HG03558 (cell line): ENCODE measurements around the gene SCN4A.
"Not testable (repeated sequence)": the region's sequence is repeated elsewhere in the genome, so short reads cannot be mapped to it uniquely, and the experiment has no call there.

Experiments
- ATAC-seq: cut with Tn5 transposase; IDR thresholded peaks from one replicate; pipeline ENCODE4 v1.9.1; 2021; ENCODE audit warnings: moderate number of reproducible peaks; ENCODE audit not compliant: unreplicated experiment; ENCODE audit errors: extremely low read depth

SCN4A gene

DNA sequence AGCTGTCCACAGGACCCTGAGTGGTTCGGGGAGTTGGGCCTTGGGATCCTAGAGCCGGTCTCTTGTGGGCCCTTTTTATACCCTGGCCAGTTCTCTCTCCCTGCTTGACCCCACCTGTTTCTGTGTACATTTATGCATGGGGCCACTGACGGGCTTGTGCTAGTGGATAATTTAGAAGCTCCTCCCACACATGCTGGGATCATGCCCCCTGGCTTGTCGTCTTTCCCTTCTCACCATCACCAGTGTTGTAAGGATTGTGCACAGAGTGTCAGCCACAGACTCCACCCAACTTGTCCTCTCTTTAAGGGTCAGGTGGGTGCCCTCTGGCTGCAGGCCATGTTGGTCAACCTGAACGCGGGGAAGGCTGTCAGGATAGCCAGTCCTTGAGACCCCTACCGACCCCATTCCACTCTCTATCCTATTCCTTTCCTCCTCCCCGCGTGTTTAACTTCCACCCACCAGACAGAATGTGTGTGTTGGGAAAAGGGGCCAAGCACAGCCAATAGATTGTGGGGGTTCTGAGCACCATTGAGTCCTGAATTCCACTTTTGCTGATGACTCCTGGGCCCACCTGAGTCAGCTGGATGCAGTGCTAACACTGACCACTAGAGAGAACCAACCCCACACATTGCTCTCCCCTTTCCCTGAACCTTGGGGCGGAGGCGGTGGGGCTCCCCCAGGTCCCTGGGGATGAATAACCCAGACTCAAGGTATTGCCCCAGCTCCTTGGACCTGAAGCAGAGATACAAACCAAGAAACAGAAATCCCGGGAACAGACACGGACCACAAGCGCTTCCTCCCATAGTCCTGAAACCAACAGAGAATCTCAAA, 76.0 kb downstream of the SCN4A start, which contains the start of gene CSH1:
CSH1 (minus strand) TSS at position 51 of the 831 bp plus-strand sequence. CDS start 63 bp downstream, outside the sequence.
- ATAC-seq, result not testable (repeated sequence)

DNA sequence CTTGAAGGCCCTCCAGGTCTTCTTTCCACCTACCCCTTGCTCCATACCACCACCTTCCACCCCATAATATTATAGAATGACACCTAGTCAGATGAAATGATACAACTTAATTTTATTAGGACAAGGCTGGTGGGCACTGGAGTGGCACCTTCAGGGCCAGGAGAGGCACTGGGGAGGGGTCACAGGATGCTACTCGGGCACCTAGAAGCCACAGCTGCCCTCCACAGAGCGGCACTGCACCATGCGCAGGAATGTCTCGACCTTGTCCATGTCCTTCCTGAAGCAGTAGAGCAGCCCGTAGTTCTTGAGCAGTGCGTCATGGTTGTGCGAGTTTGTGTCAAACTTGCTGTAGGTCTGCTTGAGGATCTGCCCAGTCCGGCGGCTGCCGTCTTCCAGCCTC, 77.9 kb downstream of the SCN4A start:
- ATAC-seq, result not testable (repeated sequence)

DNA sequence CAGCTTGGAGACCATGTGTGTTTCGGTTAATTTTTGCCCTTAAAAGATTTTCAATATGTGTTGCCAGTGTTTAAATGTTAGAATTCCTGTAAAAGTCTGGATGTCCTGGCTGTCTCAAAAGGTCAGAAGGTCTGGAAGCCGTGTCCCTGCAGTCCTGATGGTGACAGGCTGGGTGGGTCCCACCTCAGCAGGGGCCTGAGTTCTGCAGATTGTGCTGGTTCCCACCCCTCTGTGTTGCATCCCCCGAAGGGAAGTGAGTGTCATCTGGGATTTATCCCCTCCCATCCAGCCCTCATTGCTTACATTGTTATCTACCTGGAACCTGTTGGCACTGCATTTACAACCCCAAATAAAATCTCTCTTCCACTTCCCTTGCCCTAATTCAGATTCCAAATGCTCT, 78.7 kb downstream of the SCN4A start:
- not testable (repeated sequence) for ATAC-seq

DNA sequence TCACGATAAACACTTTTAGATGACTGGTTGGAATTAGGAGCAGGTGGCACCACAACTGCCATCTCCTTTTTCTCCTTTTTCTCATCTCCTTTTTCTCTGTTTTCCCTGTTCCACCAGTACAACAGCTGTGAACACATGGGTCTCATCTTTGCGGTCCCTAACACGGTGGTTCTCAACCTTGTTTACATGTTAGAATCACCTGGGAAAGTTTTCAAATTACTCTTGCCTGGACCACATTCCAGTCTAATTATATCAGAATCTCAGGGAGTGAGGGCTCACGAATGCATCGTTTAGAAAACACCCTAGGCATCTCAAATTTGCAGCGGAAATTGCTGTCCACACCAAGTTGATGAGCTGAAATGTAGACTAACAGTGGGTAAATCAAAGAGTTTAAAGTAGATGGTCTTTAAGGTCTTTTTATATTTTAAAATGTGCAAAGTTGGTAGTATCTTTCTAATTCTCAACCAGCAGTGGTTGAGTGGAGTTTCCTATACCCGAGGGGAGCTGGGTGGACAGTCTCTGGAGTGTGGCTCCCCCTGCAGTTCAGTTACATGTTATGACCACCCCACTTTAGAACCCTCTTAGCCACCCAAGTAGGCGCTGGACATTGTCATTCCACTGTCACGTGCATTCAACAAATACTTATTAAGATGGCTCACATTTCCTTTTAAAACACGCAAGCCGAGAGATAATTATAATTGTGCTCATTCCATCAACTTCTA, 80.2 kb downstream of the SCN4A start:
- not testable (repeated sequence) for ATAC-seq

DNA sequence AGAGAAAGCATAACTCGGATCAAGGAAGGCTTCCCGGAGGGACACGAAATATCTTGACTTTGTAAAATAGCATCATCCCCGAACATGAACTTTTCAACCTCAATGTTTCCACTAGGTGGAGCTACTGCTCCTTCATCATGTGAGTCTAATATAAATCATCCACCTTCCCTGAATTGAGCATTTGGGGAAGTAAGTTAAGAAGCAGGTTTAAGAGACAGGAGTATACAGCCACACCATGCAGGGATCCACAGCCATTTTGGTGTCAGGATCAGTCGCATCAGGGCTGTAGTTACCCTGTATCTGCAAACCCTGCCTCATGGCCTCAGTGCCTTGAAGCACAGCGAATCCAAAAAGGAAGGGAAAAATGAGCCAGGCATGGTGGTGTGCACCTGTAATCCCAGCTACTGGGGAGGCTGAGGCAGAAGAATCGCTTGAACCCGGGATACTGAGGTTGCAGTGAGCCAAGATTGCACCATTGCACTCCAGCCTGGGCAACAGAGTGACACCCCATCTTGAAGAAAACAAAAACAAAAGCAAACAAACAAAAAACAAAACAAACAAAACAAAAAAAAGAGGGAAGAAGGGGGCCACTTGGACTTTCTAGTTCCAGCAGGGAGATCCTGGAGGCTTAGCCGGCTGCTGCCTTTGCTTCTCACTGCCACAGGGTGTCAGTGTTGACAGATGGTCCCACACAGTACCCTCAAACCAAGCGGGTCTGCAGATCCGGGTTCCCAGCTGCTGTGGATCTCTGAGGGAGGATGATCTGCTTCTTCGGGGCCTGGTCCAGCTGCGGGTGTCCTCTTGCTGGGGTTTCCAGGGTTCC, 83.5 kb downstream of the SCN4A start:
- ATAC-seq, result not testable (repeated sequence)
